Dendritic cell treated with granulocyte-macrophage colony-stimulating factor and Interleukin-4, amounts not matched to agents 40 ng/mL and 50 ng/mL, for 4 days (primary cell): ENCODE results near the gene SIK3.

Source experiments
- H3K27ac Mint-ChIP-seq: one replicate; pipeline ENCODE4 v1.8.0; 2022; ENCODE audit warnings: mild to moderate bottlenecking, mixed read lengths
- H3K27me3 Mint-ChIP-seq: one replicate; pipeline ENCODE4 v1.8.0; 2022; ENCODE audit warnings: mild to moderate bottlenecking, mixed read lengths
- H3K36me3 Mint-ChIP-seq: one replicate; pipeline ENCODE4 v1.8.0; 2022; ENCODE audit warnings: low read depth, mixed read lengths
- H3K4me1 Mint-ChIP-seq: one replicate; pipeline ENCODE4 v1.8.0; 2022; ENCODE audit warnings: low read depth, mixed read lengths
- H3K4me3 Mint-ChIP-seq: one replicate; pipeline ENCODE4 v1.8.0; 2022; ENCODE audit warnings: mild to moderate bottlenecking, moderate library complexity, mixed read lengths
- H3K9me3 Mint-ChIP-seq: one replicate; pipeline ENCODE4 v1.8.0; 2022; ENCODE audit warnings: mixed read lengths
- intact Hi-C: fragments of 100-400 bp; cut with micrococcal nuclease; formaldehyde crosslinking; loops from one replicate; pipeline ENCODE4 v1.15.0; 2022

SIK3 gene

GRCh38 chr11:116931206-116931953 is 166.8 kb downstream of the SIK3 start:
- Mint-ChIP-seq H3K4me3 (no peak overlapping the region), H3K36me3 (peaks cover 23% of the 10 kb centered on the region), H3K4me1 (peaks cover 53% of the 10 kb centered on the region), H3K9me3 (peaks cover 9% of the 10 kb centered on the region), H3K27me3 (no peaks in the 10 kb centered on the region), H3K27ac (peak overlapping the region; percentile 5)
- intact Hi-C loops = no loop called here

GRCh38 chr11:116930586-116930985 is 167.6 kb downstream of the SIK3 start:
- Mint-ChIP-seq H3K27ac (peak overlapping the region; percentile 53), H3K27me3 (no peaks in the 10 kb centered on the region), H3K4me1 (peaks cover 53% of the 10 kb centered on the region), H3K4me3 (no peak overlapping the region), H3K36me3 (peaks cover 21% of the 10 kb centered on the region), H3K9me3 (peaks cover 9% of the 10 kb centered on the region)
- intact Hi-C loops = no loop called here

GRCh38 chr11:116930177-116930576 is 168.1 kb downstream of the SIK3 start:
- intact Hi-C loops = no loop called here
- Mint-ChIP-seq H3K4me1 (peaks cover 53% of the 10 kb centered on the region), H3K9me3 (peaks cover 9% of the 10 kb centered on the region), H3K27me3 (no peaks in the 10 kb centered on the region), H3K36me3 (peaks cover 23% of the 10 kb centered on the region), H3K27ac (peak overlapping the region; percentile 53), H3K4me3 (no peak overlapping the region)

- intact Hi-C loops = no loop called here
- Mint-ChIP-seq H3K4me3 (no peak overlapping the region), H3K27ac (peak overlapping the region; percentile 53), H3K9me3 (peaks cover 9% of the 10 kb centered on the region), H3K4me1 (peaks cover 53% of the 10 kb centered on the region), H3K36me3 (peaks cover 28% of the 10 kb centered on the region), H3K27me3 (no peaks in the 10 kb centered on the region)
Measured at GRCh38 chr11:116929414-116930090, 168.7 kb downstream of the SIK3 start.

GRCh38 chr11:116928845-116929244 is 169.4 kb downstream of the SIK3 start:
- no peak overlapping the region for H3K4me3 Mint-ChIP-seq
- H3K9me3 Mint-ChIP-seq = peaks cover 4% of the 10 kb centered on the region
- intact Hi-C loops = no loop called here
- H3K4me1 Mint-ChIP-seq = peaks cover 47% of the 10 kb centered on the region
- H3K36me3 Mint-ChIP-seq = peaks cover 31% of the 10 kb centered on the region
- no peak overlapping the region for H3K27ac Mint-ChIP-seq
- H3K27me3 Mint-ChIP-seq = no peaks in the 10 kb centered on the region

GRCh38 chr11:116928102-116928777 is 170.0 kb downstream of the SIK3 start:
- H3K27me3 Mint-ChIP-seq = no peaks in the 10 kb centered on the region
- peaks cover 29% of the 10 kb centered on the region for H3K36me3 Mint-ChIP-seq
- intact Hi-C loops = no loop called here
- no peaks in the 10 kb centered on the region for H3K9me3 Mint-ChIP-seq
- H3K4me3 Mint-ChIP-seq = no peak overlapping the region
- no peak overlapping the region for H3K27ac Mint-ChIP-seq
- H3K4me1 Mint-ChIP-seq = peaks cover 44% of the 10 kb centered on the region

GRCh38 chr11:116927163-116927974 is 170.9 kb downstream of the SIK3 start:
- Mint-ChIP-seq H3K9me3 (no peaks in the 10 kb centered on the region), H3K27ac (no peak overlapping the region), H3K4me1 (peaks cover 38% of the 10 kb centered on the region), H3K4me3 (no peak overlapping the region), H3K27me3 (no peaks in the 10 kb centered on the region), H3K36me3 (peaks cover 30% of the 10 kb centered on the region)
- intact Hi-C loops = no loop called here

- no peaks in the 10 kb centered on the region for H3K9me3 Mint-ChIP-seq
- no peak overlapping the region for H3K4me3 Mint-ChIP-seq
- intact Hi-C loops = no loop called here
- H3K27ac Mint-ChIP-seq = peak overlapping the region; percentile 4
- peaks cover 20% of the 10 kb centered on the region for H3K4me1 Mint-ChIP-seq
- peaks cover 39% of the 10 kb centered on the region for H3K36me3 Mint-ChIP-seq
- H3K27me3 Mint-ChIP-seq = no peaks in the 10 kb centered on the region
Measured at GRCh38 chr11:116925050-116925449, 173.2 kb downstream of the SIK3 start.

- intact Hi-C loops = no loop called here
- Mint-ChIP-seq H3K36me3 (peaks cover 18% of the 10 kb centered on the region), H3K9me3 (no peaks in the 10 kb centered on the region), H3K27ac (no peak overlapping the region), H3K27me3 (no peaks in the 10 kb centered on the region), H3K4me3 (no peak overlapping the region), H3K4me1 (peaks cover 20% of the 10 kb centered on the region)
Measured at GRCh38 chr11:116918925-116919655, 179.1 kb downstream of the SIK3 start.

- Mint-ChIP-seq H3K4me1 (peaks cover 34% of the 10 kb centered on the region), H3K4me3 (no peak overlapping the region)
Measured at GRCh38 chr11:116917632-116918031, 180.6 kb downstream of the SIK3 start.

GRCh38 chr11:116916886-116917285 is 181.3 kb downstream of the SIK3 start:
- Mint-ChIP-seq H3K4me3 (no peak overlapping the region), H3K27me3 (no peaks in the 10 kb centered on the region), H3K27ac (no peak overlapping the region), H3K36me3 (peaks cover 8% of the 10 kb centered on the region), H3K4me1 (peaks cover 42% of the 10 kb centered on the region), H3K9me3 (no peaks in the 10 kb centered on the region)
- intact Hi-C loops = no loop called here

More at GRCh38 chr11:116917632-116918031, 180.6 kb downstream of the SIK3 start:
- Mint-ChIP-seq H3K27me3 (no peaks in the 10 kb centered on the region), H3K36me3 (peaks cover 12% of the 10 kb centered on the region), H3K27ac (no peak overlapping the region), H3K9me3 (no peaks in the 10 kb centered on the region)
- intact Hi-C loops = no loop called here

- Mint-ChIP-seq H3K4me1 (peaks cover 48% of the 10 kb centered on the region), H3K27ac (no peak overlapping the region), H3K27me3 (no peaks in the 10 kb centered on the region), H3K9me3 (no peaks in the 10 kb centered on the region), H3K36me3 (peaks cover 8% of the 10 kb centered on the region), H3K4me3 (no peak overlapping the region)
- intact Hi-C loops = no loop called here
Measured at GRCh38 chr11:116916052-116916451, 182.2 kb downstream of the SIK3 start.

- H3K9me3 Mint-ChIP-seq = no peaks in the 10 kb centered on the region
- peaks cover 58% of the 10 kb centered on the region for H3K4me1 Mint-ChIP-seq
- H3K4me3 Mint-ChIP-seq = no peak overlapping the region
- H3K36me3 Mint-ChIP-seq = no peaks in the 10 kb centered on the region
- H3K27ac Mint-ChIP-seq = peak overlapping the region; percentile 11
- H3K27me3 Mint-ChIP-seq = no peaks in the 10 kb centered on the region
- intact Hi-C loops = no loop called here
Measured at GRCh38 chr11:116913000-116913399, 185.2 kb downstream of the SIK3 start.
